Measurements from ENCODE around the gene OVOL1.
A peak's percentile ranks its signal among the peaks of the same experiment; 100 is the strongest.

OVOL1 gene

DNA sequence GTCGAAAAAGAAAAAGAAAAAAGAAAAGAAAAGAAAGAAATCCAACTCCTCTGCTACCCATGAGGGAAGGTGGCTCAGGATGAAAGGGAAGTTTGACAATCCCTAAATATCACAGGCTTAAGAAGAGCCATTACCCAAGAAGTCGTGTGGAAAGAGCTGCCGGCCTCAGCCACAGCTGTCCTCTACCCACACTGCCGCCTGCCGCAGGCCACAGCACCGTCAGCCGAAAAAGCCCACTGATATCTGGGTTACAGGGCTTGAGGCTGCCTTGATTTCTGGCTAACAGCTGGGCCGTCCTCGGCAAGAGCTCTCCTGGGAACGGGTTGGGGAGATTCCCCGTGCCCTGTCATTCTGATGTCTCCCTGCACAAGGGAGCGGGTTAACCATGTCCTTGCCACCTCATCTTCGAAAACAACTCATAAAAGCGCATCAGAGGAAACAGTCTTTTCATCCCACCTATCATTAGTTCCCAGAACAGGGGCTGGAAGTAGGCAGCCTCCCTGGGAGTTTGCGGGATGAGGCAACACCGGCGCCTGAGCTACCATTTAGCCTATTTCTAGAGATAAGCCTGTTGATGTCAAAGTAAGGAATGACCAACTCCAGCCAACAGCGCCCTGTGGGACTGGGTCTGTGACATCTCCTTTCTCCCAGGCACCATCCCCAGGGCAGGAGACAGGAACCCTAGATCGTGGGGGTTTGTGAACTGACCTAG is 25.1 kb downstream of the OVOL1 start:
- Histone ChIP-seq H3K27ac (no peak overlapping the region), H3K4me1 (peaks cover 21% of the 10 kb centered on the region), H3K27me3 (no peaks in the 10 kb centered on the region), H3K4me3 (no peak overlapping the region), H3K36me3 (no peaks in the 10 kb centered on the region), H3K9ac (no peak overlapping the region), H4K20me1 (no peaks in the 10 kb centered on the region), H3K4me2 (peak overlapping the region; percentile 66), H3K9me3 (no peaks in the 10 kb centered on the region)
- TF ChIP-seq Cebpa-rat (IDR thresholded peaks at IDR 0.05), result no peak

DNA sequence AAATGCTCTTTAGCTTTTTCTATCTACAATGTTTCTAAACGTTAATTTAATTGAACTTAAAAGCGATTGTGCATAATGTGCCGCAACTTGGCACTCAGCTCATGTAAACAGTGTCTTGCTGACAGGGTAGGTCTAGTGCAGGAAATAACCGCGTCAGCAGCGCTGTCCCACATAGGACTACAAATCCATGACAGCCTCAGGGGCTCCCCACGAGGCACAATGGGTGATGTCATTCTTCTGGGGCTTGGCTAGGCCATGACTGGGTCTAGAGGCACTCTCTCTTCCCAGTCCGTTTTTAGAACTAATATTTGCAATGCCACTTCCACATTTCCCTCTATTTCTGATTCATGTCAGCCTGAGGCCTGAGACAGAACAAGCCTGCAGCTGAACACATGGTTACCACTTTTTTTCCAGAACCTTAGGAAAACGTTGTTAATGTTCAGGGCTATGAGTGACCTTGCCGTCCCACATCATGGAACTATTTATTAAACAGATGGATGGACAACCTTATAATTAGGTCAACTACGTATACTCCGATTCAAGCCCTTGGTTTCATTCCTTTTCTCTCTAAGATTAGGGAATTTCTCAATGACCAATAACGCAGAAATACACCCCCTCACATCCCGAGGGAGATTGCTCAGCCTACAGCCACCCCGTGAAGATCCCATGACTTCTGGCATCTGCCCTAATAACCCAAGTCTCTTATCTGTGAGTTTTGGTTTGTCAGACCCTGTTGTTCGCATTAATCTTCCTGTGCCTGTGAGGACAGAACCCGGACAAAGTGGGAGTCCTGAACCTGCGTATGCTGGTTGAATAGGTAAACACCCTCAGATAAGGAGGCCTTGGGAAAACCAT is 27.5 kb downstream of the OVOL1 start:
- no peak overlapping the region for H3K4me2 ChIP-seq
- H3K4me1 ChIP-seq, result peaks cover 35% of the 10 kb centered on the region
- no peaks in the 10 kb centered on the region for H3K9me3 ChIP-seq
- H3K4me3 ChIP-seq, result no peak overlapping the region
- H3K27ac ChIP-seq, result no peak overlapping the region
- TF ChIP-seq Cebpa-rat (IDR thresholded peaks at IDR 0.05), result no peak
- no peak overlapping the region for H3K9ac ChIP-seq
- 0 out of 2 replicates have a peak, but pooled peaks cover 3% of the 10 kb centered on the region for H3K27me3 ChIP-seq
- H3K36me3 ChIP-seq, result no peaks in the 10 kb centered on the region
- no peaks in the 10 kb centered on the region for H4K20me1 ChIP-seq

GRCh38 chr11:65814986-65815565 is 28.2 kb downstream of the OVOL1 start:
- Histone ChIP-seq H3K36me3 (no peaks in the 10 kb centered on the region), H4K20me1 (no peaks in the 10 kb centered on the region), H3K9ac (no peak overlapping the region), H3K4me3 (no peak overlapping the region), H3K27me3 (0 out of 2 replicates have a peak, but pooled peaks cover 3% of the 10 kb centered on the region), H3K4me2 (no peak overlapping the region), H3K4me1 (peaks cover 41% of the 10 kb centered on the region), H3K9me3 (no peaks in the 10 kb centered on the region), H3K27ac (no peak overlapping the region)
- TF ChIP-seq Cebpa-rat (IDR thresholded peaks at IDR 0.05), result no peak

- Histone ChIP-seq H3K4me3 (no peak overlapping the region), H4K20me1 (no peaks in the 10 kb centered on the region), H3K4me2 (peak overlapping the region; percentile 99), H3K4me1 (peaks cover 48% of the 10 kb centered on the region), H3K9ac (no peak overlapping the region), H3K36me3 (no peaks in the 10 kb centered on the region), H3K27ac (no peak overlapping the region), H3K9me3 (no peaks in the 10 kb centered on the region), H3K27me3 (0 out of 2 replicates have a peak, but pooled peaks cover 3% of the 10 kb centered on the region)
- TF ChIP-seq Cebpa-rat (IDR thresholded peaks at IDR 0.05), result no peak
Observed at GRCh38 chr11:65816696-65817095, 29.8 kb downstream of the OVOL1 start.

- no peaks in the 10 kb centered on the region for H4K20me1 ChIP-seq
- H3K36me3 ChIP-seq, result no peaks in the 10 kb centered on the region
- peak overlapping the region; percentile 79 for H3K9ac ChIP-seq
- peak overlapping the region; percentile 74 for H3K4me3 ChIP-seq
- H3K9me3 ChIP-seq, result no peaks in the 10 kb centered on the region
- H3K27ac ChIP-seq, result no peak overlapping the region
- no peak for TF ChIP-seq Cebpa-rat (IDR thresholded peaks at IDR 0.05)
- 0 out of 2 replicates have a peak, but pooled peaks cover 3% of the 10 kb centered on the region for H3K27me3 ChIP-seq
- H3K4me1 ChIP-seq, result peaks cover 48% of the 10 kb centered on the region
- H3K4me2 ChIP-seq, result peak overlapping the region; percentile 99
Observed at GRCh38 chr11:65817312-65817834, 30.5 kb downstream of the OVOL1 start.

DNA sequence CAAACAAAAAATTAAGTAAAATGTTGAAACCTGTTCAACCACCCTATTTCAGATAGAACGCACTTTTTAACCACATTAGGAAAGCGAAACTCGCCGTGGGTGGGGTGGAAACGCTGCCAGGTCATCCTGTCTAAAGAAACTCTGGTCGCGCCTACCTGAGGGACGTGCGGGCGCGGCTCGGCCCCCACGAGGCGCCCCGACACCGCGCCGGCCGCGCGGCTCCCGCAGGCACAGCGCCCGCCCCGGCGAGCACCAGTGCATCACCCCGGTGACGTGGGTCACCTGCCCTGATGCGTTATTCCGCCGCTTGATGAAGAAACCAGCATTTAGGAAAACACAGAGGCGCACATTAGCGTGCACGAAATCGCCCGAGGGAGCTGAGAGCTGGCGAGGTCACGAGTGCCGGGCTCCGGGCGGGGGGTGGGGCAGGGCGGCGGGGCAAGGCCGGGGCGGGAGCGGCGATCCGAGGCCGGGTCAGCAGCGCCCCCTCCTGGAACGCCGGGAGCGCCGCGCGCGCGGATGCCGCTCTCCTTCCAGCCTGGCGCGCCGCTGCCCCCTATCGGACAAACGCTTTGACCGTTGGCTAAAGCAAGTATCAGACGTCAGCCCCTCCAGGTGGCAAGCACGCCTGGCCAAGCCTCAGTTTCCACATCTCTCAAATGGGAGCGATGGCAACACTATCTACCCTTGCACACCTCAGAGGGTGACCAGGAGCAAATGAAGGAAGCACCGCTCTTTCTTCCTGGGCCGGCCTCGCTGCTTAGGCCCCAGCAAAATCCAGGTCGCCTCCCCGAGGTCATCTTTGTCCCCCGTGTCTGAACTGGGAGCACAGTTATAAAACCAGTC is 31.2 kb downstream of the OVOL1 start:
- Histone ChIP-seq H3K4me2 (peak overlapping the region; percentile 99), H3K36me3 (no peaks in the 10 kb centered on the region), H3K27ac (peak overlapping the region; percentile 62), H3K9me3 (no peaks in the 10 kb centered on the region), H4K20me1 (no peaks in the 10 kb centered on the region), H3K27me3 (0 out of 2 replicates have a peak, but pooled peaks cover 3% of the 10 kb centered on the region), H3K4me3 (peak overlapping the region; percentile 74), H3K4me1 (peaks cover 52% of the 10 kb centered on the region), H3K9ac (peak overlapping the region; percentile 79)
- TF ChIP-seq Cebpa-rat (IDR thresholded peaks at IDR 0.05), result no peak

DNA sequence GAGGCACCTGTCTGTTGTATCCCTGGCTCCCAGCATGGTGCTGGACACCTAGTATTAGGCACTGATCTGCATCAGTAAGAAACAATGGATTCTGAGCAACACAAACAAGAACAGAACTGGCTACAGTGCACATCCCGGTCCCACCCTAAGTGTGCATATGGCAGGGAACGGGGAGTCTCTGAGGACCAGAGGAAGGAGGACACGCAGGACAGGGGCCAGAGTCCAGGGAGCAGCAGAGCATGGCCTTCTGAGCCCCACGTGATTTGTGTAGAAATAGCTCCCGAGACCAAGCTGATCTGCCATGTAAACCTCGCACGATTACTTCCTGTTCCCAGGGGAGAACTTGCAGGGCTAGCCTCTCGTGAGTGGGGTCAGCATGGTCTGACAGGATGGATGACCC is 34.2 kb downstream of the OVOL1 start:
- no peak overlapping the region for H3K9ac ChIP-seq
- 0 out of 2 replicates have a peak overlapping the region, but pooled peaks have one; percentile 44 for H3K27ac ChIP-seq
- H4K20me1 ChIP-seq, result no peaks in the 10 kb centered on the region
- no peak for TF ChIP-seq Cebpa-rat (IDR thresholded peaks at IDR 0.05)
- no peak overlapping the region for H3K4me3 ChIP-seq
- H3K4me2 ChIP-seq, result peak overlapping the region; percentile 48
- H3K4me1 ChIP-seq, result peaks cover 53% of the 10 kb centered on the region
- no peaks in the 10 kb centered on the region for H3K9me3 ChIP-seq
- no peaks in the 10 kb centered on the region for H3K36me3 ChIP-seq
- 0 out of 2 replicates have a peak, but pooled peaks cover 3% of the 10 kb centered on the region for H3K27me3 ChIP-seq

- H4K20me1 ChIP-seq, result no peaks in the 10 kb centered on the region
- no peaks in the 10 kb centered on the region for H3K27me3 ChIP-seq
- H3K4me3 ChIP-seq, result no peak overlapping the region
- no peak overlapping the region for H3K27ac ChIP-seq
- TF ChIP-seq Cebpa-rat (IDR thresholded peaks at IDR 0.05), result no peak
- H3K9ac ChIP-seq, result no peak overlapping the region
- no peak overlapping the region for H3K4me2 ChIP-seq
- H3K36me3 ChIP-seq, result no peaks in the 10 kb centered on the region
- H3K9me3 ChIP-seq, result no peaks in the 10 kb centered on the region
- peaks cover 41% of the 10 kb centered on the region for H3K4me1 ChIP-seq
Observed at GRCh38 chr11:65822776-65823528, 36.1 kb downstream of the OVOL1 start.

Measured in BLaER1 (cell line).